GM19025 (cell line): ENCODE results near the gene NSD1.
A peak's percentile ranks its signal among the peaks of the same experiment; 100 is the strongest.
"Not testable (repeated sequence)": the region's sequence is repeated elsewhere in the genome, so short reads cannot be mapped to it uniquely, and the experiment has no call there.

Source experiments
- ATAC-seq: cut with Tn5 transposase; IDR thresholded peaks from one replicate; pipeline ENCODE4 v1.9.1; 2021; ENCODE audit warnings: mild to moderate bottlenecking, low read depth, moderate library complexity; ENCODE audit not compliant: unreplicated experiment

NSD1 gene

GRCh38 chr5:177303121-177303924 is 169.8 kb downstream of the NSD1 start, which contains the start of the genes PRELID1 and RAB24:
Gene PRELID1 (plus strand): TSS chr5:177303799. CDS start chr5:177303986, 187 bp downstream.
Gene RAB24 (minus strand): TSS chr5:177303719. CDS start chr5:177303288, 431 bp downstream.
- ATAC-seq: peak; percentile 57

GRCh38 chr5:177303925-177304391 is 170.4 kb downstream of the NSD1 start:
- ATAC-seq: peak; percentile 3

GRCh38 chr5:177304392-177305119 is 171.0 kb downstream of the NSD1 start:
- no peak for ATAC-seq

GRCh38 chr5:177306103-177306640 is 172.6 kb downstream of the NSD1 start:
- not testable (repeated sequence) for ATAC-seq

GRCh38 chr5:177306674-177307543 is 173.3 kb downstream of the NSD1 start:
- no peak for ATAC-seq

- ATAC-seq: no peak
Measured at GRCh38 chr5:177307544-177308363, 174.2 kb downstream of the NSD1 start.

- ATAC-seq: no peak
Measured at GRCh38 chr5:177308740-177309139, 175.2 kb downstream of the NSD1 start.

- ATAC-seq: no peak
Measured at GRCh38 chr5:177309351-177310191, 176.0 kb downstream of the NSD1 start.

GRCh38 chr5:177310332-177310731 is 176.8 kb downstream of the NSD1 start:
- ATAC-seq: no peak

- ATAC-seq: no peak
Measured at GRCh38 chr5:177310757-177311391, 177.3 kb downstream of the NSD1 start.

- ATAC-seq: no peak
Measured at GRCh38 chr5:177311392-177311722, 177.8 kb downstream of the NSD1 start.

- peak; percentile 82 for ATAC-seq
Measured at GRCh38 chr5:177311723-177312648, 178.4 kb downstream of the NSD1 start, which contains the start of gene MXD3. Gene MXD3 (minus strand): TSS chr5:177311898. CDS start chr5:177311830, 68 bp downstream.

- ATAC-seq: no peak
Measured at GRCh38 chr5:177312649-177313181, 179.1 kb downstream of the NSD1 start.

GRCh38 chr5:177313561-177314259 is 180.1 kb downstream of the NSD1 start:
- ATAC-seq: no peak

GRCh38 chr5:177314376-177315342 is 181.1 kb downstream of the NSD1 start:
- ATAC-seq: no peak
